Endothelial cell of umbilical vein (primary cell): ENCODE results near the gene SLC19A1.

Experiments used
- POLR2A ChIP-seq: IDR thresholded peaks from 2 replicates; pipeline ENCODE4 v1.6.1; 2012; ENCODE audit warnings: low read depth, mild to moderate bottlenecking, control low read depth, low read length
- TF ChIP-seq, protein P1 (sequence below), 2 donors: IDR thresholded peaks; 1 replicate in 1 of 2; 2 replicates in 1 of 2; pipeline ENCODE4 v1.5.1; 2011; ENCODE audit warnings: low read length in 2 of 2, mild to moderate bottlenecking in 2 of 2, moderate library complexity in 2 of 2, control low read depth in 1 of 2, inconsistent platforms in 1 of 2, low read depth in 1 of 2; ENCODE audit not compliant: insufficient read depth in 1 of 2; ENCODE audit errors: extremely low read depth in 1 of 2

DNA sequence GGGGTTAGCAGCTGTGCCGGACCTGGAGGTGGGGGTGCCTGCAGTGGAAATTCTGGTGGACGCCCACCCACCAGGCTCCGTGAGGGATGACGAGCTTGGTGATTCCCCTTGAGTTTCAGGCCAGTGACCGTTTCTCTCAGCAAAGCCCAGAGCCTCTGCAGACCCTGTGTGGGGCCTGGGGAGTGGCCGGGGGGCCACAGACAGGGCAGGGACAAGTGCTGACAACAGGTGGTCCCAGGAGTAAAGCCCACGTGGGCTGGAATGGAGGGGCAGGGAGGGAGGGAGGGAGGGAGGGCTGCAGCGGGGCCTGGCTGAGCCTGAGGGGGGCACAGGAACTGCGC lies 84.4 kb downstream of the SLC19A1 start:
- TF ChIP-seq, protein P1, sequence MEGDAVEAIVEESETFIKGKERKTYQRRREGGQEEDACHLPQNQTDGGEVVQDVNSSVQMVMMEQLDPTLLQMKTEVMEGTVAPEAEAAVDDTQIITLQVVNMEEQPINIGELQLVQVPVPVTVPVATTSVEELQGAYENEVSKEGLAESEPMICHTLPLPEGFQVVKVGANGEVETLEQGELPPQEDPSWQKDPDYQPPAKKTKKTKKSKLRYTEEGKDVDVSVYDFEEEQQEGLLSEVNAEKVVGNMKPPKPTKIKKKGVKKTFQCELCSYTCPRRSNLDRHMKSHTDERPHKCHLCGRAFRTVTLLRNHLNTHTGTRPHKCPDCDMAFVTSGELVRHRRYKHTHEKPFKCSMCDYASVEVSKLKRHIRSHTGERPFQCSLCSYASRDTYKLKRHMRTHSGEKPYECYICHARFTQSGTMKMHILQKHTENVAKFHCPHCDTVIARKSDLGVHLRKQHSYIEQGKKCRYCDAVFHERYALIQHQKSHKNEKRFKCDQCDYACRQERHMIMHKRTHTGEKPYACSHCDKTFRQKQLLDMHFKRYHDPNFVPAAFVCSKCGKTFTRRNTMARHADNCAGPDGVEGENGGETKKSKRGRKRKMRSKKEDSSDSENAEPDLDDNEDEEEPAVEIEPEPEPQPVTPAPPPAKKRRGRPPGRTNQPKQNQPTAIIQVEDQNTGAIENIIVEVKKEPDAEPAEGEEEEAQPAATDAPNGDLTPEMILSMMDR (IDR thresholded peaks at IDR 0.05; ENCODE audit: extremely low read depth in 1 of 2, insufficient read depth in 1 of 2, low read depth in 1 of 2, low read length in 2 of 2) = no peak
- no peak for TF ChIP-seq POLR2A
